Measurements from ENCODE around the gene PCDHGB1. TPM values are rescaled to one million over a fixed set of nuclear protein-coding genes. Genes with fewer than 3 reads are reported as not detected.
"Not testable (repeated sequence)": the region's sequence is repeated elsewhere in the genome, so short reads cannot be mapped to it uniquely, and the experiment has no call there.

PCDHGB1 gene
- polyA plus RNA-seq, 1 experiment, result 3.2 TPM

DNA sequence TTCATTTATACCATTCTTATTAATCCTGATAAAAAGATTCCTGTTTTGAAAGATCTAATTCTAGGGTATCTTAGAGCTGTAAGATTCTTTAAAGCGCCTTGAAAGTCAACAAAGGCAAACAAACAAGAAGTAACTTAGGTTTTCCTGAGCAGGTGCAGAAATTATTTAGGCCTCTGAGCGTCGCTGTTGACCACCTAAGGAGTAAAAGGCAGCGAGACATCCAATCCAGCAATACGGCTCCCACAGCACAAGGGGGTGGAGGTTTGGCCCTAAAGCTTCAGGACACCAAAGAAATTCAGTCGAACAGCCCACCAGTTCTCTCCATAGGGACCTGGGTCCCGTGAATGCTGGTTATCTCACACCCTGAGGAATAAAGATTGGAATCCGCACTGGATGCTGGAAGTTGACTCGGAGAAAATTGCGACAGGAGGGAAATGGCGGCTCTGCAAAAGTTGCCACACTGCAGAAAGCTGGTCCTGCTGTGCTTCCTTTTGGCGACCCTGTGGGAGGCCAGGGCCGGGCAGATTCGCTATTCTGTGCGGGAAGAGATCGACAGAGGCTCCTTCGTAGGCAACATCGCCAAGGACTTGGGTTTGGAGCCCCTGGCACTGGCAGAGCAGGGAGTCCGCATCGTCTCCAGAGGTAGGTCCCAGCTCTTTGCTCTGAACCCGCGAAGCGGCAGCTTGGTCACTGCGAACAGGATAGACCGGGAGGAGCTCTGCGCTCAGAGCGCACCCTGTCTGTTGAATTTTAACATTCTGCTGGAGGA is 11.2 kb upstream of the PCDHGB1 start, which contains the start of gene PCDHGA2:
TSS of gene PCDHGA2 (plus strand) at position 223 of the 769 bp plus-strand sequence.
- Histone ChIP-seq H3K27me3 (ENCODE audit: control insufficient read depth, insufficient read depth, low read length) (peaks cover 6% of the 10 kb centered on the region), H3K4me3 (ENCODE audit: low read depth, low read length) (peak within 1 kb of the TSS; percentile 51), H3K9me3 (ENCODE audit: control insufficient read depth, insufficient read depth, low read length) (peaks cover 34% of the 10 kb centered on the region), H3K27ac (ENCODE audit: low read depth, low read length) (no peak within 1 kb of the TSS)
- ChIA-PET POLR2A (interaction anchor here (1.2 kb wide), 1 partner anchor 18 kb away, joined by 3 read pairs; the partner anchor contains the start of gene TAF7), CTCF (interaction anchor here (0.6 to 3.0 kb wide), 24 partner anchors 8 to 252 kb away, joined by 3 to 57 read pairs (median 4); partner anchors contain the start of genes PCDHGA1, PCDHGA10, PCDHGB1 and PCDHGB3)
- DNase-seq (ENCODE audit: low read depth, low spot score), result no peak
- TF ChIP-seq, protein P1, sequence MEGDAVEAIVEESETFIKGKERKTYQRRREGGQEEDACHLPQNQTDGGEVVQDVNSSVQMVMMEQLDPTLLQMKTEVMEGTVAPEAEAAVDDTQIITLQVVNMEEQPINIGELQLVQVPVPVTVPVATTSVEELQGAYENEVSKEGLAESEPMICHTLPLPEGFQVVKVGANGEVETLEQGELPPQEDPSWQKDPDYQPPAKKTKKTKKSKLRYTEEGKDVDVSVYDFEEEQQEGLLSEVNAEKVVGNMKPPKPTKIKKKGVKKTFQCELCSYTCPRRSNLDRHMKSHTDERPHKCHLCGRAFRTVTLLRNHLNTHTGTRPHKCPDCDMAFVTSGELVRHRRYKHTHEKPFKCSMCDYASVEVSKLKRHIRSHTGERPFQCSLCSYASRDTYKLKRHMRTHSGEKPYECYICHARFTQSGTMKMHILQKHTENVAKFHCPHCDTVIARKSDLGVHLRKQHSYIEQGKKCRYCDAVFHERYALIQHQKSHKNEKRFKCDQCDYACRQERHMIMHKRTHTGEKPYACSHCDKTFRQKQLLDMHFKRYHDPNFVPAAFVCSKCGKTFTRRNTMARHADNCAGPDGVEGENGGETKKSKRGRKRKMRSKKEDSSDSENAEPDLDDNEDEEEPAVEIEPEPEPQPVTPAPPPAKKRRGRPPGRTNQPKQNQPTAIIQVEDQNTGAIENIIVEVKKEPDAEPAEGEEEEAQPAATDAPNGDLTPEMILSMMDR (IDR thresholded peaks at IDR 0.05; ENCODE audit: low read depth, low read length), result peak; percentile 57

DNA sequence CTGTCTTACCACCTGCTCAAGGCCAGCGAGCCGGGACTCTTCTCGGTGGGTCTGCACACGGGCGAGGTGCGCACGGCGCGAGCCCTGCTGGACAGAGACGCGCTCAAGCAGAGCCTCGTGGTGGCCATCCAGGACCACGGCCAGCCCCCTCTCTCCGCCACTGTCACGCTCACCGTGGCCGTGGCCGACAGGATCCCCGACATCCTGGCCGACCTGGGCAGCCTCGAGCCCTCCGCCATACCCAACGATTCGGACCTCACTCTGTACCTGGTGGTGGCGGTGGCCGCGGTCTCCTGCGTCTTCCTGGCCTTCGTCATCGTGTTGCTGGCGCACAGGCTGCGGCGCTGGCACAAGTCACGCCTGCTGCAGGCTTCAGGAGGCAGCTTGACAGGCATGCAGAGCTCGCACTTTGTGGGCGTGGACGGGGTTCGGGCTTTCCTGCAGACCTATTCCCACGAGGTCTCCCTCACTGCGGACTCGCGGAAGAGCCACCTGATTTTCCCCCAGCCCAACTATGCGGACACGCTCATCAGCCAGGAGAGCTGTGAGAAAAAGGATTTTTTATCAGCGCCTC is 9.0 kb upstream of the PCDHGB1 start:
- POLR2A ChIA-PET; H3K4me3 ChIP-seq (ENCODE audit: low read depth, low read length); H3K27me3 ChIP-seq (ENCODE audit: control insufficient read depth, insufficient read depth, low read length); H3K27ac ChIP-seq (ENCODE audit: low read depth, low read length); DNase-seq (ENCODE audit: low read depth, low spot score): not testable (repeated sequence)
- H3K9me3 ChIP-seq (ENCODE audit: control insufficient read depth, insufficient read depth, low read length), result peaks cover 50% of the 10 kb centered on the region
- CTCF ChIA-PET, result interaction anchor here (4.5 kb wide), 1 partner anchor 223 kb away, joined by 18 read pairs; no protein-coding TSS in a partner anchor

- ChIA-PET POLR2A (no interaction called here), CTCF (interaction anchor here (0.7 to 4.5 kb wide), 7 partner anchors 11 to 224 kb away, joined by 3 to 18 read pairs (median 5); partner anchors contain the start of gene PCDHGA1)
- TF ChIP-seq, protein P1 (IDR thresholded peaks at IDR 0.05; ENCODE audit: low read depth, low read length), result no peak
- Histone ChIP-seq H3K4me3 (ENCODE audit: low read depth, low read length) (no peak overlapping the region), H3K9me3 (ENCODE audit: control insufficient read depth, insufficient read depth, low read length) (peaks cover 55% of the 10 kb centered on the region), H3K27ac (ENCODE audit: low read depth, low read length) (no peak overlapping the region), H3K27me3 (ENCODE audit: control insufficient read depth, insufficient read depth, low read length) (peaks cover 6% of the 10 kb centered on the region)
- DNase-seq (ENCODE audit: low read depth, low spot score), result no peak
Measured at GRCh38 chr5:141342773-141343172, 7.1 kb upstream of the PCDHGB1 start.

DNA sequence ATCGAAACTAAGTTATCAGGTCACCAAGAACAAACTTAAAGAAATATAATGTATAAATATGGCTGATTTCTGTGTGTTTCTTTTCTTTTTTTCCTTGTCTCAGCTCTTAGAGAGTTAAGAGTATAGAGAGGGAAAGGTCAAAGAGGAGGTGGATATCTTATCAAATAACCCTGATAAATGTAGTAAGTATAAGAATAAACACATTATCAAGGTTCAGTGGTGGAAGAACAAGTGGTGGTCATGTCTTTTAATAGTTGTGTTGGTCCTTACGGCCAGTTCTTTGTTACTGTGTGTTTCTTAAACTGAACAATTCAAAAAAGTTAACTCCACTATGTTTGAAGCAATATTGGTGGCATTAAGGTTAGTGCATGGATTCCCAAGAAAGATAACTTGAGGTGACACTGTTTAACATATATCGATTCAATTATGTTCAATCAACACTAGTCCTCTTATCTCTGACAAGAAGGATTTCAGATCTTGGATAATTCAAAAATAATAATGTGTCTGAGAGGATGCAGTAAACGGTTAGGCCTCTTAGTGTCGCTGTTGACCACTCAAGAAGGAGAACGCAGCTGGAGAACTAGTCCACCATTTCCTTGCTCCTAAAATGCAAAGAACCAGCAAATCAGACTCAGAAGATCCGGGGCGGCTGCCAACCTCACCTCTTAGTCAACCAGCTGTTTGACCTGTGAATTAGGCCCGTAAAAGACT is 6.5 kb upstream of the PCDHGB1 start, which contains the start of gene PCDHGA3:
TSS of gene PCDHGA3 (plus strand) at position 588 of the 711 bp plus-strand sequence. CDS start 205 bp downstream, outside the sequence.
- Histone ChIP-seq H3K27ac (ENCODE audit: low read depth, low read length) (no peak within 1 kb of the TSS), H3K27me3 (ENCODE audit: control insufficient read depth, insufficient read depth, low read length) (peaks cover 6% of the 10 kb centered on the region), H3K4me3 (ENCODE audit: low read depth, low read length) (peak within 1 kb of the TSS; percentile 3), H3K9me3 (ENCODE audit: control insufficient read depth, insufficient read depth, low read length) (peaks cover 55% of the 10 kb centered on the region)
- POLR2A ChIA-PET, result no interaction called here
- TF ChIP-seq, protein P1 (IDR thresholded peaks at IDR 0.05; ENCODE audit: low read depth, low read length), result no peak; the same call in 1 of the 2 replicates
- CTCF ChIA-PET, result interaction anchor here (0.7 to 4.5 kb wide), 8 partner anchors 10 to 224 kb away, joined by 3 to 18 read pairs (median 4); partner anchors contain the start of gene PCDHGA1
- DNase-seq (ENCODE audit: low read depth, low spot score), result no peak

DNA sequence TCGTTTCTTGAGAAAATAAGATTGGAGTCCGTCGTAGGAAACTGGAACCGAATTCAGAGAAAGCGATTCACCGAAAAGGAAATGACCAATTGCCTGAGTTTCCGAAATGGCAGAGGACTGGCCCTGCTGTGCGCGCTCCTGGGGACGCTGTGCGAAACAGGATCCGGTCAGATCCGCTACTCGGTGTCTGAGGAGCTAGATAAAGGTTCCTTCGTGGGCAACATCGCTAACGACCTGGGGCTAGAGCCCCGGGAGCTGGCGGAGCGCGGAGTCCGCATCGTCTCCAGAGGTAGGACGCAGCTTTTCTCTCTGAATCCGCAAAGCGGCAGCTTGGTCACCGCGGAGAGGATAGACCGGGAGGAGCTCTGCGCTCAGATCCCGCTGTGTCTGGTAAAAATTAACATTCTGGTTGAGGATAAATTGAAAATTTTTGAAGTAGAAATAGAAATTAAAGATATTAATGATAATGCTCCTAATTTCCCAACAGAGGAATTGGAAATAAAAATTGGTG is 5.9 kb upstream of the PCDHGB1 start:
- H3K9me3 ChIP-seq (ENCODE audit: control insufficient read depth, insufficient read depth, low read length), result peaks cover 49% of the 10 kb centered on the region
- ChIA-PET POLR2A (no interaction called here), CTCF (interaction anchor here (0.6 to 4.5 kb wide), 8 partner anchors 14 to 223 kb away, joined by 3 to 18 read pairs (median 4); partner anchors contain the start of gene PCDHGA1)
- H3K4me3 ChIP-seq (ENCODE audit: low read depth, low read length), result peak overlapping the region; percentile 3
- no peak for DNase-seq (ENCODE audit: low read depth, low spot score)
- peaks cover 6% of the 10 kb centered on the region for H3K27me3 ChIP-seq (ENCODE audit: control insufficient read depth, insufficient read depth, low read length)
- TF ChIP-seq, protein P1 (IDR thresholded peaks at IDR 0.05; ENCODE audit: low read depth, low read length), result no peak
- H3K27ac ChIP-seq (ENCODE audit: low read depth, low read length), result no peak overlapping the region

Data from AG04450 (cell line).